Dedifferentiated amniotic fluid mesenchymal stem cell (primary cell): Measurements from ENCODE around the gene STYX.
A peak's percentile ranks its signal among the peaks of the same experiment; 100 is the strongest.

Source experiments
- DNase-seq: peaks from one replicate; pipeline ENCODE4 v3.0.0-alpha.2; 2016; ENCODE audit errors: extremely low spot score

The STYX gene

GRCh38 chr14:52729925-52730708 is at the start of gene STYX:
TSS of gene STYX (plus strand) at chr14:52730166. CDS start at chr14:52730475, 309 bp downstream.
- peak; percentile 94 for DNase-seq

- no peak for DNase-seq
These were observed 45.9 kb upstream of the STYX start for GRCh38 chr14:52683985-52684520.

- DNase-seq = no peak
These were observed 43.8 kb upstream of the STYX start for GRCh38 chr14:52686176-52686575.

GRCh38 chr14:52690983-52691760 is 38.8 kb upstream of the STYX start:
- no peak for DNase-seq

- no peak for DNase-seq
These were observed 37.6 kb upstream of the STYX start for GRCh38 chr14:52692248-52692962.

GRCh38 chr14:52693036-52693435 is 36.9 kb upstream of the STYX start:
- no peak for DNase-seq

- no peak for DNase-seq
These were observed 36.4 kb upstream of the STYX start for GRCh38 chr14:52693532-52693931.

GRCh38 chr14:52694761-52695480 is 35.0 kb upstream of the STYX start:
- DNase-seq = no peak

GRCh38 chr14:52695481-52696091 is 34.4 kb upstream of the STYX start, which contains the start of gene ERO1A:
TSS of gene ERO1A (minus strand) at chr14:52695558. CDS start at chr14:52695481, 77 bp downstream.
- DNase-seq = peak; percentile 78

GRCh38 chr14:52700701-52701172 is 29.2 kb upstream of the STYX start:
- DNase-seq = no peak

GRCh38 chr14:52701223-52701622 is 28.7 kb upstream of the STYX start:
- no peak for DNase-seq

- DNase-seq = peak; percentile 83
These were observed 26.7 kb upstream of the STYX start for GRCh38 chr14:52703225-52703624.

GRCh38 chr14:52703664-52704063 is 26.3 kb upstream of the STYX start:
- DNase-seq = no peak

- no peak for DNase-seq
These were observed 23.7 kb upstream of the STYX start for GRCh38 chr14:52706286-52706685.

- DNase-seq = peak; percentile 87
These were observed 23.0 kb upstream of the STYX start, which contains the start of gene PSMC6 for GRCh38 chr14:52706724-52707706. TSS of gene PSMC6 (plus strand) at chr14:52707200. CDS start at chr14:52707220, 20 bp downstream.

- no peak for DNase-seq
These were observed 18.3 kb upstream of the STYX start for GRCh38 chr14:52711666-52712065.

- no peak for DNase-seq
These were observed 13.8 kb upstream of the STYX start for GRCh38 chr14:52716155-52716554.

- no peak for DNase-seq
These were observed 6.2 kb upstream of the STYX start for GRCh38 chr14:52723514-52724359.

- no peak for DNase-seq
These were observed 5.7 kb upstream of the STYX start for GRCh38 chr14:52724360-52724644.
